ENCODE measurements around the gene GCNT1.

- TF ChIP-seq CTCF (conservative IDR thresholded peaks at IDR 0.05; ENCODE audit: low read length) (no peak), EZH2phosphoT487 (IDR thresholded peaks at IDR 0.05; ENCODE audit: borderline replicate concordance) (no peak)
These were observed 27.2 kb downstream of the GCNT1 start for GRCh38 chr9:76486151-76486550.
